Stimulated activated CD4-positive, alpha-beta T cell treated with anti-CD3 and anti-CD28 coated beads, Interleukin-2, amount 100 ng/mL, for 4 hours (primary cell): ENCODE data around the gene BRPF3.

Experiments used
- DNase-seq: peaks from one replicate; pipeline ENCODE4 v3.0.0-alpha.2; 2020; ENCODE audit warnings: low read depth

The BRPF3 gene

GRCh38 chr6:36232172-36232571, 35.6 kb downstream of the BRPF3 start:
- no peak for DNase-seq

- DNase-seq = no peak
Observed at GRCh38 chr6:36235309-36235708, 38.8 kb downstream of the BRPF3 start.

- DNase-seq = no peak
Observed at GRCh38 chr6:36235862-36236261, 39.3 kb downstream of the BRPF3 start.

- DNase-seq = no peak
Observed at GRCh38 chr6:36239774-36240173, 43.2 kb downstream of the BRPF3 start.

GRCh38 chr6:36241728-36242127, 45.2 kb downstream of the BRPF3 start:
- DNase-seq = no peak

- no peak for DNase-seq
Observed at GRCh38 chr6:36242161-36242560, 45.6 kb downstream of the BRPF3 start.

- DNase-seq = no peak
Observed at GRCh38 chr6:36242626-36243025, 46.1 kb downstream of the BRPF3 start.

- DNase-seq = no peak
Observed at GRCh38 chr6:36243562-36244212, 47.1 kb downstream of the BRPF3 start.

GRCh38 chr6:36244641-36245280, 48.2 kb downstream of the BRPF3 start:
- no peak for DNase-seq

- no peak for DNase-seq
Observed at GRCh38 chr6:36245572-36246061, 49.1 kb downstream of the BRPF3 start.

GRCh38 chr6:36246506-36247268, 50.1 kb downstream of the BRPF3 start:
- DNase-seq = no peak

- no peak for DNase-seq
Observed at GRCh38 chr6:36247693-36248092, 51.1 kb downstream of the BRPF3 start.

- DNase-seq = no peak
Observed at GRCh38 chr6:36248980-36249379, 52.4 kb downstream of the BRPF3 start.

- no peak for DNase-seq
Observed at GRCh38 chr6:36249536-36249935, 53.0 kb downstream of the BRPF3 start.

- DNase-seq = no peak
Observed at GRCh38 chr6:36252005-36252404, 55.5 kb downstream of the BRPF3 start.

- DNase-seq = no peak
Observed at GRCh38 chr6:36263390-36264000, 67.0 kb downstream of the BRPF3 start.

GRCh38 chr6:36265744-36266143, 69.2 kb downstream of the BRPF3 start:
- DNase-seq = no peak

- DNase-seq = no peak
Observed at GRCh38 chr6:36266913-36267644, 70.5 kb downstream of the BRPF3 start.

- DNase-seq = no peak
Observed at GRCh38 chr6:36267731-36268477, 71.4 kb downstream of the BRPF3 start.

GRCh38 chr6:36268478-36269275, 72.1 kb downstream of the BRPF3 start:
- no peak for DNase-seq
